Measurements from ENCODE around the gene LNX1.

GRCh38 chr4:53487766-53488165 lies 103.5 kb downstream of the LNX1 start:
- TF ChIP-seq, protein P1, sequence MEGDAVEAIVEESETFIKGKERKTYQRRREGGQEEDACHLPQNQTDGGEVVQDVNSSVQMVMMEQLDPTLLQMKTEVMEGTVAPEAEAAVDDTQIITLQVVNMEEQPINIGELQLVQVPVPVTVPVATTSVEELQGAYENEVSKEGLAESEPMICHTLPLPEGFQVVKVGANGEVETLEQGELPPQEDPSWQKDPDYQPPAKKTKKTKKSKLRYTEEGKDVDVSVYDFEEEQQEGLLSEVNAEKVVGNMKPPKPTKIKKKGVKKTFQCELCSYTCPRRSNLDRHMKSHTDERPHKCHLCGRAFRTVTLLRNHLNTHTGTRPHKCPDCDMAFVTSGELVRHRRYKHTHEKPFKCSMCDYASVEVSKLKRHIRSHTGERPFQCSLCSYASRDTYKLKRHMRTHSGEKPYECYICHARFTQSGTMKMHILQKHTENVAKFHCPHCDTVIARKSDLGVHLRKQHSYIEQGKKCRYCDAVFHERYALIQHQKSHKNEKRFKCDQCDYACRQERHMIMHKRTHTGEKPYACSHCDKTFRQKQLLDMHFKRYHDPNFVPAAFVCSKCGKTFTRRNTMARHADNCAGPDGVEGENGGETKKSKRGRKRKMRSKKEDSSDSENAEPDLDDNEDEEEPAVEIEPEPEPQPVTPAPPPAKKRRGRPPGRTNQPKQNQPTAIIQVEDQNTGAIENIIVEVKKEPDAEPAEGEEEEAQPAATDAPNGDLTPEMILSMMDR (conservative IDR thresholded peaks at IDR 0.05 in 1 of 2, IDR thresholded peaks at IDR 0.05 in 1 of 2; ENCODE audit: low read depth in 1 of 2, low read length in 2 of 2), result no peak
- TF ChIP-seq EZH2 (IDR thresholded peaks at IDR 0.05; ENCODE audit: low read length, missing control alignments), result no peak

Data from fibroblast of lung (primary cell).